Measurements from ENCODE around the gene GALNT10.

Gene GALNT10

GRCh38 chr5:154344461-154344860 lies 153.9 kb downstream of the GALNT10 start:
- H3K4me3 ChIP-seq (ENCODE audit: low read length), result no peak overlapping the region
- TF ChIP-seq CTCF (IDR thresholded peaks at IDR 0.05; ENCODE audit: insufficient read depth, low read depth, low read length, missing control alignments), result no peak
- no peak for DNase-seq (ENCODE audit: low read depth)

- no peak for DNase-seq (ENCODE audit: low read depth)
- TF ChIP-seq CTCF (IDR thresholded peaks at IDR 0.05; ENCODE audit: insufficient read depth, low read depth, low read length, missing control alignments), result no peak
- no peak overlapping the region for H3K4me3 ChIP-seq (ENCODE audit: low read length)
These were observed 154.9 kb downstream of the GALNT10 start for GRCh38 chr5:154345255-154345952.

GRCh38 chr5:154346427-154346826 lies 155.9 kb downstream of the GALNT10 start:
- no peak overlapping the region for H3K4me3 ChIP-seq (ENCODE audit: low read length)
- no peak for DNase-seq (ENCODE audit: low read depth)
- TF ChIP-seq CTCF (IDR thresholded peaks at IDR 0.05; ENCODE audit: insufficient read depth, low read depth, low read length, missing control alignments), result no peak

- H3K4me3 ChIP-seq (ENCODE audit: low read length), result no peak overlapping the region
- DNase-seq (ENCODE audit: low read depth), result no peak
- TF ChIP-seq CTCF (IDR thresholded peaks at IDR 0.05; ENCODE audit: insufficient read depth, low read depth, low read length, missing control alignments), result no peak
These were observed 159.2 kb downstream of the GALNT10 start for GRCh38 chr5:154349626-154350264.

- TF ChIP-seq CTCF (IDR thresholded peaks at IDR 0.05; ENCODE audit: insufficient read depth, low read depth, low read length, missing control alignments), result no peak
- DNase-seq (ENCODE audit: low read depth), result no peak
- no peak overlapping the region for H3K4me3 ChIP-seq (ENCODE audit: low read length)
These were observed 160.6 kb downstream of the GALNT10 start for GRCh38 chr5:154351141-154351540.

GRCh38 chr5:154351566-154351965 lies 161.0 kb downstream of the GALNT10 start:
- peak; percentile 51 for DNase-seq (ENCODE audit: low read depth)
- TF ChIP-seq CTCF (IDR thresholded peaks at IDR 0.05; ENCODE audit: insufficient read depth, low read depth, low read length, missing control alignments), result no peak

More at GRCh38 chr5:154351566-154351965, 161.0 kb downstream of the GALNT10 start:
- H3K4me3 ChIP-seq (ENCODE audit: low read length), result no peak overlapping the region
